Tibial nerve (tissue), 4 donors: ENCODE measurements around the gene USF1.

Experiments
- CTCF ChIP-seq, 5 experiments: fragments of 200-600 bp in 3 of 5; fragments of 450-650 bp in 2 of 5; sonication (generic) in 3 of 5; IDR thresholded peaks; one replicate each; pipeline ENCODE4 v1.5.1; 2016 to 2019; ENCODE audit warnings: antibody characterized with exemption in 5 of 5, mild to moderate bottlenecking in 3 of 5, moderate library complexity in 2 of 5
- EP300 ChIP-seq, 2 donors: sonication (generic); formaldehyde crosslinking; IDR thresholded peaks; one replicate each; pipeline ENCODE4 v1.6.1; 2017; ENCODE audit warnings: antibody characterized with exemption in 2 of 2, mild to moderate bottlenecking in 1 of 2
- POLR2A ChIP-seq, 2 donors: fragments of 450-650 bp; IDR thresholded peaks; one replicate each; pipeline ENCODE4 v1.6.1; 2017; ENCODE audit warnings: antibody characterized with exemption in 2 of 2, mild to moderate bottlenecking in 2 of 2, moderate library complexity in 2 of 2

DNA sequence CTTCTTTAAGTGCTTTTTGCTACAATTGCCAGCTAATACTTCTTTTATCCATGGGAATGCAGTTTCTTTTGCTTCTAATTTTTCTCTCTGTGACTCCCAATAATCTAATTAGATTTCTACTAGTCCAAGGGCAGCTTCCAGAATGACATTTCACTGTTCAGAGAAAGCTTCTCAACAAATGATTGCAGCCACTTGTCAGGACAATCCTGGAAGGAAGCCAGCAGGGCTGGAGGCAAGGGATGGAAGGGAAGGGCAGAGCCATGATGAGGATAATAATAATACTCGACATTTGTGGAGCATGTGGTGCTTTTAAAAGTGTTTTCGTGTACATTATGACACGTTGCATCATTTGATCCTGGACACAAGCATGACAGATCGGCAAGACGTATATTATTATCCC, 44.3 kb downstream of the USF1 start:
- TF ChIP-seq POLR2A (IDR thresholded peaks at IDR 0.05): no peak
- TF ChIP-seq CTCF (IDR thresholded peaks at IDR 0.05): no peak
- TF ChIP-seq EP300 (IDR thresholded peaks at IDR 0.05): no peak
